AG04449 (cell line): ENCODE data around the gene GOSR1.
"Not testable (repeated sequence)": the region's sequence is repeated elsewhere in the genome, so short reads cannot be mapped to it uniquely, and the experiment has no call there.

Experiments used
- CTCF ChIA-PET: fragments of 350-600 bp; formaldehyde crosslinking; extraction: SDS; loops from one replicate; lab custom pipeline; 2021; ENCODE audit warnings: antibody characterized with exemption; lab: Yijun Ruan, JAX
- POLR2A ChIA-PET: fragments of 400-600, 350-600 bp; formaldehyde crosslinking; extraction: SDS; loops from one replicate; lab custom pipeline; 2020; ENCODE audit warnings: antibody characterized with exemption, inconsistent platforms; lab: Yijun Ruan, JAX
- DNase-seq: peaks from one replicate; pipeline ENCODE4 v3.0.0-alpha.2; 2010; ENCODE audit warnings: low read depth, low spot score
- H3K4me3 ChIP-seq: 2 replicates; pipeline ENCODE4 v1.5.1; 2011; ENCODE audit warnings: low read depth, mild to moderate bottlenecking, control low read depth, low read length
- CTCF ChIP-seq: IDR thresholded peaks from one replicate; pipeline ENCODE4 v1.5.1; 2011; ENCODE audit warnings: mild to moderate bottlenecking, moderate library complexity, low read length, control low read depth, inconsistent platforms; ENCODE audit not compliant: insufficient read depth; ENCODE audit errors: missing control alignments

GOSR1 gene

GRCh38 chr17:30534298-30534697 lies 57.1 kb downstream of the GOSR1 start:
- TF ChIP-seq CTCF = no peak
- H3K4me3 ChIP-seq = no peak overlapping the region
- no peak for DNase-seq
- ChIA-PET POLR2A (no interaction called here), CTCF (no interaction called here)

- ChIA-PET CTCF (no interaction called here), POLR2A (no interaction called here)
- TF ChIP-seq CTCF = no peak
- no peak for DNase-seq
- no peak overlapping the region for H3K4me3 ChIP-seq
Observed at GRCh38 chr17:30534938-30535921, 58.0 kb downstream of the GOSR1 start.

- CTCF ChIA-PET, DNase-seq, H3K4me3 ChIP-seq, POLR2A ChIA-PET: not testable (repeated sequence)
Observed at GRCh38 chr17:30536846-30537245, 59.6 kb downstream of the GOSR1 start.

GRCh38 chr17:30537667-30538066 lies 60.5 kb downstream of the GOSR1 start:
- CTCF ChIA-PET, POLR2A ChIA-PET, H3K4me3 ChIP-seq, DNase-seq: not testable (repeated sequence)

- TF ChIP-seq CTCF = no peak
- H3K4me3 ChIP-seq = no peak overlapping the region
- ChIA-PET POLR2A (no interaction called here), CTCF (interaction anchor here (0.8 to 1.3 kb wide), 2 partner anchors 9 to 14 kb away, joined by 3 read pairs; no protein-coding TSS in a partner anchor)
- no peak for DNase-seq
Observed at GRCh38 chr17:30541802-30542201, 64.6 kb downstream of the GOSR1 start.

- TF ChIP-seq CTCF = no peak
- DNase-seq = no peak
- CTCF ChIA-PET = no interaction called here
- H3K4me3 ChIP-seq = no peak overlapping the region
- POLR2A ChIA-PET = no interaction called here
Observed at GRCh38 chr17:30543456-30543855, 66.2 kb downstream of the GOSR1 start.

- DNase-seq = no peak
- no peak overlapping the region for H3K4me3 ChIP-seq
- TF ChIP-seq CTCF = no peak
- CTCF ChIA-PET = interaction anchor here (0.8 to 1.3 kb wide), 3 partner anchors 68 to 205 kb away, joined by 3 to 5 read pairs (median 3); partner anchors contain the start of gene GOSR1
- POLR2A ChIA-PET = no interaction called here
Observed at GRCh38 chr17:30545024-30545423, 67.8 kb downstream of the GOSR1 start.
